ENCODE measurements around the gene XRRA1. TPM values are rescaled to one million over a fixed set of nuclear protein-coding genes. Genes with fewer than 3 reads are reported as not detected.
"Not testable (repeated sequence)": the region's sequence is repeated elsewhere in the genome, so short reads cannot be mapped to it uniquely, and the experiment has no call there.

Gene XRRA1
- total RNA-seq, 1 experiment from 2014 or later, result 34.1 TPM

DNA sequence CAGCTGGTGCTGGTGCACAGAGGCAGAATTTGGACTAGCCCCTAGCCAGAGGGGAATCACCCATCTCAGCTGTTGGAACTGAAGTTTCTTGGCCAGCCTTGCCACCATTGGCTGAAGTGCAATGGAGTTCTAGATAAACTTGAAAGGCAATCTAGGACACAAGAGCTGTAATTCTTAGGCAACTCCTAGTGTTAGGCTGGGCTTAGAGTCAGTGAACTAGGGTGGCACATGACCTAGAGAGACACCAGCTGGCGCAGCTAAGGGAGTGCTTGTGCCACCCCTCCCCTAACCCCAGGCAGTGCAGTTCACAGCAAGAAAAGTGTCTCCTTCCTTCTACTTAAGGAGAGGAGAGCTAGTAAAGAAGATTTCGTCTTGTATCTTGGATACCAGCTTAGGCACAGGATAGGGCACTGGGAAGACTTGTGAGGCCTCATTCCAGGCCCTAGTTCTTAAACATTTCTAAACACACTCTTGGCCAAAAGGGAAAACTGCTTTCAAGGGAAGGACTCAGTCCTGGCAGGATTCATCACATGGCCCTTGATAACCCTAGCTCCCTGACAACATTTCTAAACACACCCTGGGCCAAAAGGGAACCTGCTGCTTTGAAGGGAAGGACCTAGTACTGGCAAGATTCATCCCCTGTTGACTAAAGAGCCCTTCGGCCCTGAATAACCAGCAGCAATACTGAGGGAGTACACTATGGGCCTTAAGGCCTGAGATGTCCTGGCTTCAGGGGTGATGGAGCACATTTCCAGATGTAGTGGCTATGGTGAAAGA lies 53.4 kb downstream of the XRRA1 start:
- intact Hi-C loops (cut with micrococcal nuclease; ENCODE audit: unreplicated experiment) (no loop called here), in situ Hi-C loops (cut with HindIII; ENCODE audit: low pct_unique_long_range_greater_than_20kb, low sequenced_read_pairs) (no loop called here)
- POLR2A ChIA-PET, result no interaction called here
- Histone ChIP-seq H3K36me3 (ENCODE audit: control insufficient read depth, insufficient read depth, low read length) (no peaks in the 10 kb centered on the region), H3K27ac (ENCODE audit: low read length) (no peak overlapping the region), H3K9me3 (ENCODE audit: control insufficient read depth, insufficient read depth, low read depth, low read length) (no peaks in the 10 kb centered on the region; the same call in 1 of the 2 replicates), H3K4me1 (ENCODE audit: control insufficient read depth, insufficient read depth, low read length) (no peaks in the 10 kb centered on the region), H3K4me3 (ENCODE audit: low read depth in 2 of 2, low read length in 2 of 2) (no peak overlapping the region), H3K27me3 (ENCODE audit: control insufficient read depth, insufficient read depth, low read length) (no peaks in the 10 kb centered on the region)
- TF ChIP-seq, protein P1, sequence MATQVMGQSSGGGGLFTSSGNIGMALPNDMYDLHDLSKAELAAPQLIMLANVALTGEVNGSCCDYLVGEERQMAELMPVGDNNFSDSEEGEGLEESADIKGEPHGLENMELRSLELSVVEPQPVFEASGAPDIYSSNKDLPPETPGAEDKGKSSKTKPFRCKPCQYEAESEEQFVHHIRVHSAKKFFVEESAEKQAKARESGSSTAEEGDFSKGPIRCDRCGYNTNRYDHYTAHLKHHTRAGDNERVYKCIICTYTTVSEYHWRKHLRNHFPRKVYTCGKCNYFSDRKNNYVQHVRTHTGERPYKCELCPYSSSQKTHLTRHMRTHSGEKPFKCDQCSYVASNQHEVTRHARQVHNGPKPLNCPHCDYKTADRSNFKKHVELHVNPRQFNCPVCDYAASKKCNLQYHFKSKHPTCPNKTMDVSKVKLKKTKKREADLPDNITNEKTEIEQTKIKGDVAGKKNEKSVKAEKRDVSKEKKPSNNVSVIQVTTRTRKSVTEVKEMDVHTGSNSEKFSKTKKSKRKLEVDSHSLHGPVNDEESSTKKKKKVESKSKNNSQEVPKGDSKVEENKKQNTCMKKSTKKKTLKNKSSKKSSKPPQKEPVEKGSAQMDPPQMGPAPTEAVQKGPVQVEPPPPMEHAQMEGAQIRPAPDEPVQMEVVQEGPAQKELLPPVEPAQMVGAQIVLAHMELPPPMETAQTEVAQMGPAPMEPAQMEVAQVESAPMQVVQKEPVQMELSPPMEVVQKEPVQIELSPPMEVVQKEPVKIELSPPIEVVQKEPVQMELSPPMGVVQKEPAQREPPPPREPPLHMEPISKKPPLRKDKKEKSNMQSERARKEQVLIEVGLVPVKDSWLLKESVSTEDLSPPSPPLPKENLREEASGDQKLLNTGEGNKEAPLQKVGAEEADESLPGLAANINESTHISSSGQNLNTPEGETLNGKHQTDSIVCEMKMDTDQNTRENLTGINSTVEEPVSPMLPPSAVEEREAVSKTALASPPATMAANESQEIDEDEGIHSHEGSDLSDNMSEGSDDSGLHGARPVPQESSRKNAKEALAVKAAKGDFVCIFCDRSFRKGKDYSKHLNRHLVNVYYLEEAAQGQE (IDR thresholded peaks at IDR 0.05; ENCODE audit: insufficient read depth in 1 of 2, low read depth in 2 of 2, low read length in 1 of 2), result no peak
- TF ChIP-seq, protein P2, sequence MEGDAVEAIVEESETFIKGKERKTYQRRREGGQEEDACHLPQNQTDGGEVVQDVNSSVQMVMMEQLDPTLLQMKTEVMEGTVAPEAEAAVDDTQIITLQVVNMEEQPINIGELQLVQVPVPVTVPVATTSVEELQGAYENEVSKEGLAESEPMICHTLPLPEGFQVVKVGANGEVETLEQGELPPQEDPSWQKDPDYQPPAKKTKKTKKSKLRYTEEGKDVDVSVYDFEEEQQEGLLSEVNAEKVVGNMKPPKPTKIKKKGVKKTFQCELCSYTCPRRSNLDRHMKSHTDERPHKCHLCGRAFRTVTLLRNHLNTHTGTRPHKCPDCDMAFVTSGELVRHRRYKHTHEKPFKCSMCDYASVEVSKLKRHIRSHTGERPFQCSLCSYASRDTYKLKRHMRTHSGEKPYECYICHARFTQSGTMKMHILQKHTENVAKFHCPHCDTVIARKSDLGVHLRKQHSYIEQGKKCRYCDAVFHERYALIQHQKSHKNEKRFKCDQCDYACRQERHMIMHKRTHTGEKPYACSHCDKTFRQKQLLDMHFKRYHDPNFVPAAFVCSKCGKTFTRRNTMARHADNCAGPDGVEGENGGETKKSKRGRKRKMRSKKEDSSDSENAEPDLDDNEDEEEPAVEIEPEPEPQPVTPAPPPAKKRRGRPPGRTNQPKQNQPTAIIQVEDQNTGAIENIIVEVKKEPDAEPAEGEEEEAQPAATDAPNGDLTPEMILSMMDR (IDR thresholded peaks at IDR 0.05), result no peak
- TF ChIP-seq TCF7L2 (IDR thresholded peaks at IDR 0.05; ENCODE audit: low read depth, low read length), result no peak
- TF ChIP-seq SIN3A (IDR thresholded peaks at IDR 0.05; ENCODE audit: borderline replicate concordance, insufficient read depth, low read depth, low read length), result no peak
- no TSS peak for BruUV-seq (replicated peaks)
- ATAC-seq (peak; percentile 51; the same call in 1 of the 2 replicates), DNase-seq (ENCODE audit: low read depth, low spot score) (no peak)
- CTCF ChIA-PET, result no interaction called here

DNA sequence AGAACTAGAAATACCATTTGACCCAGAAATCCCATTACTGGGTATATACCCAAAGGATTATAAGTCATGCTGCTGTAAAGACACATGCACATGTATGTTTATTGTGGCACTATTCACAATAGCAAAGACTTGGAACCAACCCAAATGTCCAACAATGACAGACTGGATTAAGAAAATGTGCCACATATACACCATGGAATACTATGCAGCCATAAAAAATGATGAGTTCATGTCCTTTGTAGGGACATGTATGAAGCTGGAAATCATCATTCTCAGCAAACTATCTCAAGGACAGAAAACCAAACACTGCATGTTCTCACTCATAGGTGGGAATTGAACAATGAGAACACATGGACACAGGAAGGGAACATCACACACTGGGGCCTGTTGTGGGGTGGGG lies 55.9 kb downstream of the XRRA1 start:
- POLR2A ChIA-PET; H3K9me3 ChIP-seq (ENCODE audit: control insufficient read depth, insufficient read depth, low read depth, low read length); H3K27me3 ChIP-seq (ENCODE audit: control insufficient read depth, insufficient read depth, low read length); ATAC-seq; H3K4me1 ChIP-seq (ENCODE audit: control insufficient read depth, insufficient read depth, low read length); H3K4me3 ChIP-seq (ENCODE audit: low read depth in 2 of 2, low read length in 2 of 2); DNase-seq (ENCODE audit: low read depth, low spot score); H3K36me3 ChIP-seq (ENCODE audit: control insufficient read depth, insufficient read depth, low read length); H3K27ac ChIP-seq (ENCODE audit: low read length); in situ Hi-C loops (cut with HindIII; ENCODE audit: low pct_unique_long_range_greater_than_20kb, low sequenced_read_pairs); CTCF ChIA-PET; BruUV-seq (replicated peaks); intact Hi-C loops (cut with micrococcal nuclease; ENCODE audit: unreplicated experiment): not testable (repeated sequence)

DNA sequence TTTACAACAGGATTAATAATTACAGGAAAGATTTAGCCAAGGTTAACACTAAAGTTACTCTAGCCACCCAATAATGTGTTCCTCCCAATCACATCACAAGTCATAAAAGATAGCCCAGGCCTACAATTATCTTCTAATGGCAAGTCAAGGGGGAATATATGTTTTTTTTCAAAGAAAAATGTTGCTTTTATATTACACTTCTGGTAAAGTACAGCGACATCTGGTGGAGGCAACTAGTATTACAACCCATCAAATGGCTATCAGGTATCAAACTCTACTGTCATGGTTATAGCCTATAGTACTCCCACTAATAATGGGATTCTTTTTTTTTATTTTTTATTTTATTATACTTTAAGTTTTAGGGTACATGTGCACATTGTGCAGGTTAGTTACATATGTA lies 71.8 kb downstream of the XRRA1 start:
- intact Hi-C loops (cut with micrococcal nuclease; ENCODE audit: unreplicated experiment) (no loop called here), in situ Hi-C loops (cut with HindIII; ENCODE audit: low pct_unique_long_range_greater_than_20kb, low sequenced_read_pairs) (no loop called here)
- H3K27me3 ChIP-seq (ENCODE audit: control insufficient read depth, insufficient read depth, low read length), result no peaks in the 10 kb centered on the region
- no peaks in the 10 kb centered on the region for H3K4me1 ChIP-seq (ENCODE audit: control insufficient read depth, insufficient read depth, low read length)
- peaks cover 6% of the 10 kb centered on the region; the same call in 1 of the 2 replicates for H3K9me3 ChIP-seq (ENCODE audit: control insufficient read depth, insufficient read depth, low read depth, low read length)
- TF ChIP-seq, protein P2 (IDR thresholded peaks at IDR 0.05), result peak; percentile 69; the same call in 1 of the 2 replicates
- TF ChIP-seq POLR2AphosphoS5 (IDR thresholded peaks at IDR 0.05; ENCODE audit: low read depth, low read length) (no peak), TCF7L2 (IDR thresholded peaks at IDR 0.05; ENCODE audit: low read depth, low read length) (no peak)
- POLR2A ChIA-PET, result no interaction called here
- H3K36me3 ChIP-seq (ENCODE audit: control insufficient read depth, insufficient read depth, low read length), result 0 out of 2 replicates have a peak, but pooled peaks cover 3% of the 10 kb centered on the region
- DNase-seq (ENCODE audit: low read depth, low spot score) (no peak), ATAC-seq (no peak)
- no peak overlapping the region for H3K4me3 ChIP-seq (ENCODE audit: low read depth in 2 of 2, low read length in 2 of 2)
- CTCF ChIA-PET, result no interaction called here
- no peak overlapping the region for H3K27ac ChIP-seq (ENCODE audit: low read length)
- BruUV-seq (replicated peaks), result no TSS peak
